Kasumi-1 (cell line): ENCODE results near the gene SEC63.
"Not testable (repeated sequence)": the region's sequence is repeated elsewhere in the genome, so short reads cannot be mapped to it uniquely, and the experiment has no call there.

ENCODE experiments used
- DNase-seq, 2 experiments: peaks; one replicate each; lab custom pipeline; 2025; lab: John Stamatoyannopoulos, UW

Gene SEC63

DNA sequence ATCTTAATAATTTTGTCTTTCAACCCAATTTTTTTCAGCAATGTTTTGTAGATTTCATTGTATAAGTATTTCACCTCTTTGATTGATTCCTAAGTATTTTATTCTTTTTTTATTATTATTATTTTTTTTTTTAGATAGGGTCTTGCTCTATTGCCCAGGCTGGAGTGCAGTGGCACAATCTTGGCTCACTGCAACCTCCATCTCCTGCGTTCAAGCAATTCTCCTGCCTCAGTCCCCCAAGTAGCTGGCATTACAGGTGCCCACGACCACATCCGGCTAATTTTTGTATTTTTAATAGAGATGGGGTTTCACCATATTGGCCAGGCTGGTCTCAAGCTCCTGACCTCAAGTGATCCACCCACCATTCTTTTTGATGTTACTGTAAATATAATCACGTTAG, 97.0 kb downstream of the SEC63 start:
- DNase-seq: not testable (repeated sequence)

DNA sequence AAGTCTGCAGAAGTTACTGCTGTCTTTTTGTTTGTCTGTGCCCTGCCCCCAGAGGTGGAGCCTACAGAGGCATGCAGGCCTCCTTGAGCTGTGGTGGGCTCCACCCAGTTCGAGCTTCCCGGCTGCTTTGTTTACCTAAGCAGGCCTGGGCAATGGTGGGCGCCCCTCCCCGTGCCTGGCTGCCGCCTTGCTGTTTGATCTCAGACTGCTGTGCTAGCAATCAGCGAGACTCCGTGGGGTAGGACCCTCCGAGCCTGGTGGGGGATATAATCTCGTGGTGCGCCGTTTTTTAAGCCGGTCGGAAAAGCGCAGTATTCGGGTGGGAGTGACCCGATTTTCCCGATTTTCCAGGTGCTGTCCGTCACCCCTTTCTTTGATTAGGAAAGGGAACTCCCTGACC, 97.9 kb downstream of the SEC63 start:
- DNase-seq: not testable (repeated sequence)

DNA sequence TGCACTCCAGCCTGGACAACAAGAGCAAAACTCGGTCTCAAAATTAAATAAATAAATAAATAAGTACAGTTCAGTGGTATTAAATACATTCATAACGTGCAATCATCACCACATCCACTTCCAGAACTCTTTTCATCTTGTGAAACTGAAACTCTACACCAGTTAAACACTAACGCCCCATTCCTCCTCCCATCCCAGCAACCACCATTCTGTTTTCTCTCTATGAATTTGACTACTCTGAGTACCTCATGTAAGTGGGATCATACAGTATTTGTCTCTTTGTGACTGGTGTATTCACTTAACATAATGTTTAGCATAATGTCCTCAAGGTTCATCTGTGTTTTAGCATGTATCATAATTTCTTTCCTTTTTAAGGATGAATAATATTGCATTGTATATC, 104.8 kb downstream of the SEC63 start:
- no peak for DNase-seq

DNA sequence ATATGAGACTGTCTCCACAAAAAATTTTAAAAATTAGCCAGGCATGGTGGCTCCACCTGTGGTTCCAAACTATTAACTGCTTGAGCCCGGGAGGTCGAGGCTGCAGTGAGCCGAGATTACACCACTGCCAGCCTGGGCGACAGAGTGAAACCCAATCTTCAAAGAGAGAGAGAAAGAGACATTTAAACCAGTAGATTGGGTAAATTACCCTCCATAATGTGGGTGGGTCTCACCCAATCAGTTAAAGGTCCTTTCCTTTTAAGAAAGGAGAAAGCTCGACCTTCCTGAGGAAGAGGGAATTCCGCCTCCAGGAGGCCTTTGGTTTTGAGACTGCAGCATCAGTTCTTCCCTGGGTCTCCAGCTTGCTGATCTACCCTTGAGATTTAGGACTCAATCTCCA, 108.7 kb downstream of the SEC63 start:
- DNase-seq: no peak

DNA sequence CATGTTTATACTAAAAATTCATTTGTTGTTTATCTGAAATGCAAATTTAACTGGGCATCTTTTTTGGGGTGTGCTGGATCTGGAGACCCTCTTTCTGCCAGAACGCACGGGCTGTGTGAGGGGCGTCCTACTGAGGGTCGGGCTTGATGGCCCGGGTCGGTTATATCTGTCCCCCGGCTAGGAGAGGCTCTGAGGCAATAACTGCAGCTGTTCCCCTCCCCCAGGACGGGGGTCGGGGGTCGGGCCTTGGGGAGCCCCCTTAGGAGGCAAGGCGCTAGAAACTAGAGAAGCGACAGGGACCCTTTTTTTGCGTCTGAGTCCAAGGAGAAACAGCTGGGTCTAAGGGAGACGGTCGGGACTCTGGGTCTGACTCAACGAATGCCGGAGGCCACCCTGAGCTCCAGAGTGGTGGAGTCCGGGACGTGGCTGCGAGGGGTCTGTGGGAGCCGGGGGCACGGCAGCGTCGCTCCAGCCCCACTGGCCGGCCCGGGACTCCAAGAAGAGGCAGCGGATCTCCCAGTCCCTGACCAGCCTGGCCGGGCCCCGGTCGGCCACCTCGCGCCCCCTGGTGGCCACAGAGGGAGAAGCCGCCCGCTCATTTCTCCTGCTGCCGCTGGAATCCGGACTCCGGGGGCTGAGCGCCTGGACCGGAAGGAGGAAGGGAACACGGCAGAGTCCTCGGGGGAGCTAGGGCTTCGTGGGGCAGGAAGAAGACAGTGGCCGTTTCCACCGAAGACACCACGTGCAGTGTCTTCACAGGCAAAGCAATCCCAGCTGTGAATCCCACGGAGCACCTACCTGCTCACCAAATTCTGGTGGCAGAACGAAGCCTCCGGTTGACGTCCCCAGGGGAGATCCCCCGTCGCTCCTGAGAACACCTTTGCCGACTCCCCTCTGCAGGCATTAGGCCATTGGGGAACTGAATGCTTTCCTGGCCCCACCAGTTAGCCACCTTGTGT, 109.9 kb downstream of the SEC63 start:
- peak; percentile 56 to 64 for DNase-seq

DNA sequence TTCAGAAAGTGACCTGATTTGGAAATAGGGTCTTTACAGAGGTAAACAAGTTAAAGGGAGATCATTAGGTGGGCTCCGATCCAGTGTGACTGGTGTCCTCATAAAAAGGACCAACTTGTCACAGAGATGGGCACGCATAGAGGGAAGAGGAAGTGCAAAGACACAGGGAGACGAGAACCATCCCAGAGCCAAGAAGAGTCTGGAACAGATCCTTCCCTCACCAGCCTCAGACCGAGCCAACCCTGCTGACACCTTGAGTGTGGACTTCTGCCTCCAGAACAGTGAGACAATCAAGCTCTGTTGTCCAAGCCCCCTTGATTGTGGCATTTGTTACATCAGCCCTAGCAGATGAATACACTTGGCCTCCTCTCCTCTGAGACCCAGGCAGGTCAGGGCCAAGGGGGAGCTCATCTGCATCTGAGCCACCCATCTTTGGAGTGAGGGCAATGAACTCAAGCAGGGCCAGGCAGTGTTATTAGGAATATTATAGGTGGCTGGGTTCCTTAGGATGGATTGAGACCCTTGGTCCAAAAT, 111.7 kb downstream of the SEC63 start:
- no peak for DNase-seq

DNA sequence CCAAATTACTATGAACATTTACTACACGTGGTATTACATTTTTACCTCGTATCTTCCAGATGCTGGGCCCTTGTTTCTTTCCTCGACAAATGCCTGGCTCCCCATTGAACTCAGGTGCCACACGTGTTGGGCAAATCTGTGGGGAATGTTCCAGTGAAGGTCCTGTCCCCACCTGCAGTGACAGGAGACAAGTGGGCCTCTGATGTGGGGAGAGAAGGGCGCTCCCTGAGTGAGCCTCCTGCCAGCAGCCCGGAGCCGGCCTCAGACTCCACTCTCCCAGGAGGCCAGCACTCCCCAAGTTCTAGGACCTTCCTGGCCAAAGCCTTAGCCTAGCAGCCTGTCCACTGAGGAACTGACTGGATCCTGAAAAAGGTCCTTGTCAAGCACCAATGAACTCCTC, 112.2 kb downstream of the SEC63 start:
- DNase-seq: no peak

DNA sequence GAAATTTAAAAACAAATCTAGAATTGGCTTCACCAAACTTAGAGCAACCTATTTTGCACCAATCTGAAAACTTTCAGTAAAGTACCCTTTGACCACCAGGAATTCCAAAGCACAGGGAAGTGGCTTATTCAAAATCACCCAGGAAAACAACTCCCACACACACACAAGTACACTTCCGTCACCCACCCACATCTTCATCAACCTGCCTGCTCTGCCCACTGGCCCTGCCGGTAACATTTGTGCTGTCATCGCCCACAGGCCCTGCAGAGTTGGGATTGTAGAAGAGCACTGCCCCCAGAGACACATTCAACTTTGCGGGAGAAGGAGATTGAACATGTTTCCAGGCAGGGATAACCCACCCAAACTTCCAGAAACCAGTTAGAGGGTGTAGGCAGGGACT, 114.6 kb downstream of the SEC63 start:
- no peak for DNase-seq

DNA sequence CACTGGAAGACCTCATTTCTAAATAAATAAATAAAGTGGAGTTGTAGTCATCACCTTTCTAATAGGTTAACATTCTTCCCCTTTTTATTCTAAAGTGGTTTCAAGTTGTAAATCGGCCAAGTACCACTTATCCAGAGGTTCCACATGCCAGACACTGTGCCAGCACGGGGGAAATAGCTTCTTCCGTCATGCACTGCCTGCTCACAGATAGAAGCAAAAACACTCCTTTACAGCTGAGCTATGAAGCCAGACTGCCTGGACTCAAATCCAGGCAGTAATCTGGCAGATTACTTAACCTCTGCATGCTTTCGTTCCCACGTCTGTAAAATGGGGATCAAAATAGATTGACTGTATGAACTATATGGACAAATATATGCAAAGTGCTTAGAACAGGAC, 116.7 kb downstream of the SEC63 start:
- DNase-seq: no peak

DNA sequence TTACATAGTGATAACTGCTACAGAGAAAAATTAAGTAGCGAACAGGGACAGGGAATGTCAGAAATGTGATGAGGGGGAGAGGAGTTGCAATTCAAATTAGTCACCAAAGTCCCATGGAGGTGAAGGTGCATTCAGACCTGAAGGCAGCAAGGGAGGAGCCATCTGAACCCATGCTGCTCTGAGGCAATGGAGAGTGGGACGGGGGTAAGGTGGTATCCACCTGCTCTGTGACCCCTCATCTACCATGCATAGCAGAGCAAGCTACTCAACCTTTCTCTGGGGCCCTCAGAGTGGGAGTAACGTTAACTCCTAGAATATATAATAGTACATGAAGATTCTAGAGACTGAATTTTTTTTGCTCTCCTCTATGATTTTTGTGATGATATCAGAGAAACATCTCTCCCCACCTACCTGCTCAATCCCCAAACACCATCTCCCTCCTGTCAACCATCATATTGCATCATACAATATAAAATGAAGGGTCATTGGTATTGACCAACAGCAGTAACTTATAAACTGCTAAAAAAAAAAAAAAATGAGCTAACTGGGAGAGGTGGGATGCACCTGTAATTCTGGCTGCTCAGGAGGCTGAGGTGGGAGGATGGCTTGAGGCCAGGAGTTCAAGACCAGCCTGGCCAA, 117.3 kb downstream of the SEC63 start:
- DNase-seq: no peak

DNA sequence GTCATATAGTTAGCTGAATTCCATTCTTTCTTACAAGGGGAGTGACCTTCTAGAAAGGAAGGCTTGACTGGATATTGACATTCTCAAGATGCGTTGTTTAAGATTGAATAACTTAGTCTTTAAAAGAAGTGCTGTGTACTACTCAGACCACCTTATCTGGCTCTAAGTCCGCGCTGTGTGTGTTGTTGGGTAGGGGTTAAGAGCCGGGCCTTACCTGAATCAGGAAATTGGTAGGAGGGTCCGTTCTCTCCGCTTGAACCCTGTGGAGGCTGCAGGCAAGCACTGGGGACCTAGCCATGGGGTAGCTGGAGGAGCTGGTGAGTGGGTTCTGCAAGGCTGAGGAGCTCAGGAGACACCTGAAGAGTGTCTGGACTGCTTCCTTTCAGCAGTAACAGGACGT, 124.9 kb downstream of the SEC63 start:
- DNase-seq: no peak

DNA sequence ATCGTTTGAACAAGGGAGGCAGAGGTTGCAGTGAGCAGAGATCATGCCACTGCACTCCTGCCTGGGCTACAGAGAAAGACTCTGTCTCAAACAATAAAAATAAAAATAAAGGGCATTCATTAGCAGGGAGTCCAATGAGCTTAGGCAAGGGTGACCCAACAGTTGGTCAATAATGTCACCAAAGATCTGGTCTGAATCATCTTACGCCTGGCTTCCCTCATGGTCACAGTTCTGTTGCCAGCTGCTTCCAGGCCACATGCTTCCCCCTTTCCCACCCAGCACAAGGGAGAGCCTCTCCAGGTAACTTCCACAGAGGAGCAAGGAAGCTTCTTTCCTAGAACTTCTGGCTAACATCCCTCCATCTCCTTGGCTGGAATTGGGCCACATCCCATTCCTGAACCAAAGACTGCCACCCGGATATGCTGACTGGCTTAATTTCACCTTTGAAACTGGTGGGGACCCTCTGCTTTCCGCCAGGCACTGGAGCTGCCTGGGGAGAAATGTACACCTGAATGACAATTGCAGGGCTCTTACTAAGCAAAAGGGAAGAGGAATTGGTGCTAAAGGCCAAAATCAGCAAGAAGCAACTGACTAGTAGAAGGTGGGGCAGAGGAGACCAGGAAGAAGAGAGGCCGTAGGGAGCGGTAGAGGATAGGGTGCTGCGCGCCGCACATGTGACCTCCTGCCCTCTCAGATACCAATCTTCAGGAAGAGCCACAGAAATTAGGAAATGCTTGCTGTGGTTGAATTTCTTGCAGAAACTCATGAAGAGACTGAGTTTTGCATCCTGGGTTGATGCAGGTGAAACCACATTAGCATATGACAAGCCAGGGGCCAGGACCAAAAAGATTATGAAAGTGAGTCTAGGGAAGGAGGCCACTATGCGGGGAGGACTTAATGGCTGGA, 125.6 kb downstream of the SEC63 start:
- no peak for DNase-seq

DNA sequence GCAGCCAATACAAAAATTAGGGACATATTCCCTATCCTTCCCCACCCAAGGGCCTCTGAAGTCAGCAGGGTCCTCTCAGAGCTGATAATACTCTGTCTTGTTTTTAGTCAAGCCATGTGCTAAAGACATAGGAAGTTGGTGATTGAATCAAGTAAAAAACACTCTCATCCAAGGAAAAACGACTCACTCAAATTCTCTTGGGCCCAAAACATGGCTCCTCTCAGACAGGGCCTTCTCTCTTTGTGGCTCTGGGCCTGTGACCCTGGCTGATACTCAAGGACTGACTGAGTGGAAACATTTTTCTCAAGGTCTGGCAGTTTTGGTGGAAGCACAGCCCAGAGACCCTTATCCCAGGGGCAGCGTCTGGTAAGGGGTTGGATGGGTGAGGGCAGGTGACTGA, 127.9 kb downstream of the SEC63 start:
- no peak for DNase-seq

DNA sequence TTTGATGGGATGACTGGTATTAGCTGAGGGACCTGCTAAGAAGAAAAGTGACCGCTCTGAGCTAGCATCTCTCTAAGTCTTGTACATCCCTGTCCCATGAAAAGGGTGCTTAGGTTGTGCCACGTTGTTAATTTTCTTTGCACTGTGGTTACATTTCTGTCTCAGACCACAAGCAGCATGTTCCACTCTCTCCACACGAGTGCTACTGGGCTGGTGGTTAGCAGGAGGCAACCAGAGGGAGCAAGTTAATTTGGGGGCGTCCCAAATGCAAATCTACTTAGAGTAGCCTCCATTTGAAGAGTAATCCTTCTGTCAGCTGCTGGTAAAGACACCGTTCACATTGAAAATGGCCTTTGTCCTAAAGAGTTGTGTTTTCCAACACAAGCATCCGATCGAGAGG, 130.5 kb downstream of the SEC63 start:
- no peak for DNase-seq

DNA sequence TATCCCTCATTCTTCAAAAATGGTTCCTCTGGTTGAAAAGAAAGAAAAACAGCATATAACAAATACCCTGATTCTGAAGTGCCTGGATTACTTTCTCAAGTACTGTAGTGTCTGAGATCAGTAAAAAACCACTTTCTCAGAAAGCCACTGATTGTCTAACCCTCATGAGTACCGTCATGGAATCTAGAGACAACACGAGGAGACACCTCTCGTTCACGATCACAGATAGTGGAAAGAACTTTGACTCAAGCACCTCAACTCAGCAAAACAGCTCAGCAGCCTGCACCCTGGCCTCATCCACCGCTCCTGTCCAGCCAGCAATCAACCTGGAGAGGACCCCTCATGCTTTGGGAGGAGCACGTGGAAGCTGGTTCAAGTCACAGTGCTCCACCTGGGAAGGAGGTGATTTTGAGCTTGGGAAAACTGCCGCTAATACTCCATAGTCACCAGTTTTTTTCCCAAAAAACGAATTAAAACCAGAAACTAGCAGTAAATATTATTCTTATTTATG, 134.9 kb downstream of the SEC63 start:
- no peak for DNase-seq

DNA sequence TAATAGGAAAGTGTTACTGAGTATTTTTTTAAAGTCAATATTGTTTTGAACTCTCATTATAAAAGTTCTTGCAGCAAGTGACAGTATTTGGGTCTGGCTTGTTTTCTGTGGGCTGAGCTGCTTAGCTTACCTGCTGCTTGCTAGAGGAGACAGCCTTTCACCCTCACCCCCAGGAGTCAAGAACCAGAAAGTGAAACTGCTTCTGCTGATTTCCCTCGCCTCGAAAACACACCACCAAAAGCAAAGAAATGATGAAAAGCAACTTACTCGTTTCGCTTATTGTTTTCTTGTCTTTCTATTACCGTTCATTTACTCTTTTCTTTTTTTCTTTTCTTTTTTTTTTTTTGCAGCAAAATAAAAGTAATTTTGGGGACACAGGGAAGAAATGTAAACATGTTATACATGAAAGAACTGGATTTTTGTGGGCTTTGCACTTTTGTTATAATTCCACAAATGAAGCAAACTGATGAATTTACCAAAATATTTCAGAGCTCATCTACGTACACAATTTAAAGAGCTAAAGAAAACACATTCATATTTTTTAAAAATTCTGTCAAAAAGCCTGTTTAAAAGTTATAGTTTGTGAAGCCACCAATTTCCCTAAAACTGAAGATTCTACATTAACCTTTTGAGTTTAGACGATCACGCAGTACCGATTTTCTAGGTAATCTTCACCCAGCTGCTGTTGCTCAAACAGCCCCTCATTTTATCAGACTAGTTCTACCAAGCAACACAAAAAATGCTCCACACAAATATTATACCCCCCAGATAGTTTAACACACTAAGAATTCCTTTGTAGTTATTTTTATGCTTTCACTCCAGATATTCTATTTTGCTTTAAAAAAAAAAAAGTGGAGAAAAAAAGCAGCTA, 135.6 kb downstream of the SEC63 start:
- no peak for DNase-seq

DNA sequence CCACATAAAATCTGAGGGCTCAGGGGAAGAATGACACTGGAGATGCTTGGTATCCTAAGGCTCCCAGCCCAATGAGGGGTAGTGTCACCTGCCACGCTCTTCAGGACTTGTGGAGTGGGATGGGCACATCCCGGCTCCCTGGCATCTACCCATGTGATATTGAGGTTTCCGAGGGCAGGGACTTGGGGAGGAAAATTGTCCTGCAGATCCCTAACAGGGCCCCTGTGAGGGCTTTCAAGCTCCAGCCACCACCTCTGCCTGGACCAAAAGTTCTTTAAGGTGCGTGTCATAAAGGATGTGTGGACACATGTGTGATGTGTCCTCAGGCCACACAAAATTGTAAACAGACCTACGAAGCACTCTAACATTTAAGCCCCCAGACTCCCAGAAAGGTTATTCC, 136.4 kb downstream of the SEC63 start:
- DNase-seq: no peak

DNA sequence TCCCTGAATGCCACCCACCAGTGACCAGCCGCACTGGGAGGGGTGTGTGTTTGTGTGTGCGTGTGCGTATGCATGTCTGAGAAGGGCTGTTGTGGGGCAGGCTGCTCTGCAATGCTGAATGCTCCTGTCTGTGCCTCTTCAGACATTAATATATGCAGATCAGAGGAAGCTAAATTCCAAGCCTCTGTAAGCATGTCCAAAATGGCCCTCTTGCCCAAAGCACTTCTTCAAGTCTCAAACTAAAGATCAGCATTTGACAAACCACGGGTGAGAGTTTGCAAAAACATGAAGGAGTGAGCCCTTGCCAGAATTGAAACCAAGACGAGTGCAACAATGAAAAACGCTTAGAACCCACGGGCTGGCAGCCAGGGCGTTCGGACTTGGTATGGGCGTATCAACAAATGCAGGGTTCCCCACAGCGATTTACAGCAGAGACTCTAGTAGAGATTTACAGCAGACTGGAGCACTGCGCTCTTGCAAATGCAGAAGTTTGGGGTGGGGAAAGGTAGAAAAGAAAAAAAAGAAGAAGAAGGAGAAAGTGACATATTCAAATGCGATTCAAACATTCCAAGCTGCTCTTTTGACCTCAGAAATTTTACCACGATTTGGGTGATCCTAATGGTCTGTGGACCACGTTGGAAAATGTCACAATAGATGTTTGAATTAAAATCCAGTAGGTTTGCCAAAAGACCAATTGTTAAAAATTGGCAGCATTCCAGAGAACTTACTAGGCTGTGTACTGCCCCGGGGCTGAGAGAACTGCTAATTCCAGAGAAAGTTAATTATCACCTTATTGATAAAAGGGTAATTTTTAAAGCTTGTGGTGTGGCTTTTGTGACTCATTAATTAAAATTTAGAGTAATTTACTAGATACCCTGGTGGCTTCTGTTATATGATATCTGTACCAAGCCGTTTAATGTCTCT, 137.4 kb downstream of the SEC63 start:
- DNase-seq: no peak

DNA sequence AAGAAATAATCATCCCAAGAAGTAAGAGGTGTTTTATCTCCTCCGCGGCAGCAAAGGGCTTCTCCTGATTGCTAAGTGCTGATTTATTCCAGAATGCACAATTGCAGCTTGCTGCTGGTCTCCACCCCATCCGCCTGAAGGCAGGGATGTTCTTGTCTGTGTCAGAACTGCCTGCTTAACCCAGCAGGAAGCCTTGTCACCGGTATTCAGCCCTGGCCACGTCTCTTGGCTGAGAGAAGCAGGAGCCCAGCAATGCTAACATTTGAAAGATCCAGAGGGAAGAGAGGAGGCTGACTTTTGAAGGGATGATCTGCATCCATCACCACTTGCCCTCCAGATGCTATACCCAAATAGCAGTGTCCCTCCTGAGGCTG, 138.1 kb downstream of the SEC63 start:
- no peak for DNase-seq

DNA sequence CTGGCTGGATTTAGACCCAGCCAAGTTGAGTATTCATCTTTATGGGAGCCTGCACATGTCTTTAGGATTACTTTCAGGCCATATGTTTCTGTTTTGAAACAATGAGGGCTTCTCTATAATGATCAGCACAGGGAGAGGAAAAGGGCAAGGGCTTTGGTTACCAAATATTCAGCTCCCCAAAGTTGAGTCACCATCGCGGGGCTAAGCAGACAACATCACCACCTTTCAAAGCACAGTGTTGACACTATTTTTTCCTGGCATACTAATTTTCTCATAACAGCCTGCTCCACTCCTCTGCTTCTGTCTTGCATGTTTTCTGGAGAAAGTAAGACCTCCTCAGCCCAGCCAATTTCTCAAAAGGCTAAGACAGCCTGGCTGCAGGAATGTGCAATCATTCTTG, 138.8 kb downstream of the SEC63 start:
- DNase-seq: no peak
